Thyroid gland (tissue), 4 donors: ENCODE data around the gene STAC3. TPM values are rescaled to one million over a fixed set of nuclear protein-coding genes. Genes with fewer than 3 reads are reported as not detected.

Source experiments
- DNase-seq, 2 donors: peaks; one replicate each; pipeline ENCODE4 v3.0.0-alpha.2; 2019
- H3K27ac ChIP-seq, 3 donors: fragments of 200-600 bp; sonication (generic); 1 replicate in 2 of 3; 2 replicates in 1 of 3; pipeline ENCODE4 v1.5.1; 2016 to 2019; ENCODE audit warnings: mild to moderate bottlenecking in 1 of 3, moderate library complexity in 1 of 3
- H3K27me3 ChIP-seq: fragments of 200-600 bp; sonication (generic); one replicate; pipeline ENCODE4 v1.5.1; 2019
- H3K36me3 ChIP-seq, 2 donors: fragments of 200-600 bp; sonication (generic); one replicate each; pipeline ENCODE4 v1.5.1; 2016 to 2019
- H3K4me1 ChIP-seq, 2 donors: fragments of 200-600 bp; sonication (generic); one replicate each; pipeline ENCODE4 v1.5.1; 2017 to 2019
- H3K4me3 ChIP-seq, 3 donors: fragments of 200-600 bp; sonication (generic); replicated peaks in 1 of 3; 1 replicate in 2 of 3; 2 replicates in 1 of 3; pipeline ENCODE4 v1.5.1; 2016; ENCODE audit warnings: mild to moderate bottlenecking in 1 of 3
- H3K9me3 ChIP-seq: fragments of 200-600 bp; sonication (generic); one replicate; pipeline ENCODE4 v1.5.1; 2017
- CTCF ChIP-seq, 6 experiments: fragments of 200-600 bp in 3 of 6; fragments of 450-650 bp in 3 of 6; sonication (generic) in 3 of 6; IDR thresholded peaks; one replicate each; pipeline ENCODE4 v1.5.1; 2016 to 2019; ENCODE audit warnings: antibody characterized with exemption in 6 of 6, mild to moderate bottlenecking in 2 of 6, inconsistent platforms in 1 of 6, moderate library complexity in 1 of 6
- POLR2A ChIP-seq, 2 donors: fragments of 450-650 bp; IDR thresholded peaks; one replicate each; pipeline ENCODE4 v1.6.1; 2017; ENCODE audit warnings: antibody characterized with exemption in 2 of 2, mild to moderate bottlenecking in 2 of 2, moderate library complexity in 1 of 2
- WGBS, 2 donors: methylation state at CpG; one replicate each; pipeline ENCODE4 v1.1.5; 2017; 5-methylcytosine and 5-hydroxymethylcytosine counted together
- intact Hi-C: fragments of 100-400 bp; cut with DNase I; formaldehyde crosslinking; loops from one replicate; pipeline ENCODE4 v1.15.1; 2023
- total RNA-seq, 4 donors: library from RNA; depleted of rRNA; stranded (reverse); fragments of >200 nt; gene quantifications; one replicate each; pipeline ENCODE4 v1.2.3, GENCODE V29; 2016

STAC3 gene
- total RNA-seq, 4 donors from 2014 or later, result 0.88 to 7.3 (median 3.0) TPM; not detected in 1

- 84 to 87% methylated on average over 14 to 22 of the region's 22 CpGs for WGBS, 2 donors
- TF ChIP-seq CTCF (IDR thresholded peaks at IDR 0.05) (no peak), POLR2A (IDR thresholded peaks at IDR 0.05) (no peak)
- intact Hi-C loops, result no loop called here
- no peak overlapping the region for H3K4me3 ChIP-seq
- H3K27me3 ChIP-seq, result no peaks in the 10 kb centered on the region
- H3K9me3 ChIP-seq, result no peaks in the 10 kb centered on the region
- DNase-seq, result no peak
- no peak overlapping the region for H3K27ac ChIP-seq
- peaks cover 0 to 3% of the 10 kb centered on the region in 2 donors for H3K4me1 ChIP-seq
- H3K36me3 ChIP-seq, result peaks cover 12 to 17% of the 10 kb centered on the region in 2 donors
Measured at GRCh38 chr12:57208631-57209282, 42.2 kb downstream of the STAC3 start.

GRCh38 chr12:57207731-57208630 is 43.0 kb downstream of the STAC3 start:
- intact Hi-C loops, result no loop called here
- WGBS, 2 donors, result 90 to 93% methylated on average over 23 of the region's 29 CpGs
- Histone ChIP-seq H3K27ac (no peak overlapping the region), H3K9me3 (no peaks in the 10 kb centered on the region), H3K27me3 (no peaks in the 10 kb centered on the region), H3K4me3 (no peak overlapping the region), H3K4me1 (no peaks in the 10 kb centered on the region), H3K36me3 (peaks cover 20 to 25% of the 10 kb centered on the region in 2 donors)
- no peak for TF ChIP-seq CTCF (IDR thresholded peaks at IDR 0.05)
- TF ChIP-seq POLR2A (IDR thresholded peaks at IDR 0.05), result no peak
- no peak for DNase-seq

- Histone ChIP-seq H3K27me3 (no peaks in the 10 kb centered on the region), H3K9me3 (no peaks in the 10 kb centered on the region), H3K4me1 (no peaks in the 10 kb centered on the region), H3K36me3 (peaks cover 34 to 37% of the 10 kb centered on the region in 2 donors), H3K4me3 (no peak overlapping the region), H3K27ac (no peak overlapping the region)
- no peak for DNase-seq
- TF ChIP-seq POLR2A (IDR thresholded peaks at IDR 0.05), result no peak
- no peak for TF ChIP-seq CTCF (IDR thresholded peaks at IDR 0.05)
- WGBS, 2 donors, result 87 to 88% methylated on average over 6 to 7 of the region's 7 CpGs
- intact Hi-C loops, result no loop called here
Measured at GRCh38 chr12:57205931-57206330, 45.1 kb downstream of the STAC3 start.

- no peak overlapping the region for H3K4me3 ChIP-seq
- WGBS, 2 donors, result 95% methylated on average over 13 to 26 of the region's 26 CpGs
- H3K27me3 ChIP-seq, result no peaks in the 10 kb centered on the region
- DNase-seq, result no peak
- no peaks in the 10 kb centered on the region for H3K9me3 ChIP-seq
- no peak overlapping the region for H3K27ac ChIP-seq
- H3K36me3 ChIP-seq, result peaks cover 40 to 41% of the 10 kb centered on the region in 2 donors
- intact Hi-C loops, result no loop called here
- no peak for TF ChIP-seq POLR2A (IDR thresholded peaks at IDR 0.05)
- no peak for TF ChIP-seq CTCF (IDR thresholded peaks at IDR 0.05)
- H3K4me1 ChIP-seq, result no peaks in the 10 kb centered on the region
Measured at GRCh38 chr12:57205186-57205585, 45.8 kb downstream of the STAC3 start.

- Histone ChIP-seq H3K4me3 (no peak overlapping the region), H3K4me1 (no peaks in the 10 kb centered on the region), H3K36me3 (peaks cover 48% of the 10 kb centered on the region in 2 donors), H3K9me3 (no peaks in the 10 kb centered on the region), H3K27ac (no peak overlapping the region), H3K27me3 (no peaks in the 10 kb centered on the region)
- intact Hi-C loops, result no loop called here
- DNase-seq, result no peak
- WGBS, 2 donors, result 90 to 95% methylated on average over 19 of the region's 19 CpGs
- TF ChIP-seq POLR2A (IDR thresholded peaks at IDR 0.05) (no peak), CTCF (IDR thresholded peaks at IDR 0.05) (no peak)
Measured at GRCh38 chr12:57204454-57204853, 46.5 kb downstream of the STAC3 start.
